PC-9 (cell line): ENCODE results near the gene HNRNPA2B1.

Source experiments
- EZH2 ChIP-seq: fragments of 200-600 bp; sonication (generic); IDR thresholded peaks from 2 replicates; pipeline ENCODE4 v1.8.0; 2017; ENCODE audit warnings: antibody characterized with exemption, low read depth
- TF ChIP-seq, protein P1 (sequence below): fragments of 200-600 bp; sonication (generic); conservative IDR thresholded peaks from 2 replicates; pipeline ENCODE4 v1.6.1; 2017; ENCODE audit warnings: mixed run types, antibody characterized with exemption, mild to moderate bottlenecking, moderate library complexity

DNA sequence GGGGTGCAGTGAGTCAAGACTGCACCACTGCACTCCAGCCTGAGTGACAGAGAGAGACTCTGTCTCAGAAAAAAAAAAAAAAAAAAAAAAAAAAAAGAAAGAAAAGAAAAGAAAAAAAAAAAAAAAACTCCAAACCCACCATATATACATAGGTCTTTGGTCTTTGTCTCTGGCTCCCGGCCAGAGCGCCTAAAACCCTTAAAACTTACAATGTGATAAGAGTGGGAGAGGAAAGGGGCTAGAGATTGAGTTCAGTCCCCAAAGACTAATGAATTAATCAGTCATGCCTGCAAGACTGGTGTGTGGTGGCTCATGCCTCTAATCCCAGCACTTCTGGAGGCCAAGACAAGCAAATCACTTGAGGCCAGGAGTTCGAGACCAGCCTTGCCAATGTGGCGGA, 55.3 kb downstream of the HNRNPA2B1 start:
- TF ChIP-seq, protein P1, sequence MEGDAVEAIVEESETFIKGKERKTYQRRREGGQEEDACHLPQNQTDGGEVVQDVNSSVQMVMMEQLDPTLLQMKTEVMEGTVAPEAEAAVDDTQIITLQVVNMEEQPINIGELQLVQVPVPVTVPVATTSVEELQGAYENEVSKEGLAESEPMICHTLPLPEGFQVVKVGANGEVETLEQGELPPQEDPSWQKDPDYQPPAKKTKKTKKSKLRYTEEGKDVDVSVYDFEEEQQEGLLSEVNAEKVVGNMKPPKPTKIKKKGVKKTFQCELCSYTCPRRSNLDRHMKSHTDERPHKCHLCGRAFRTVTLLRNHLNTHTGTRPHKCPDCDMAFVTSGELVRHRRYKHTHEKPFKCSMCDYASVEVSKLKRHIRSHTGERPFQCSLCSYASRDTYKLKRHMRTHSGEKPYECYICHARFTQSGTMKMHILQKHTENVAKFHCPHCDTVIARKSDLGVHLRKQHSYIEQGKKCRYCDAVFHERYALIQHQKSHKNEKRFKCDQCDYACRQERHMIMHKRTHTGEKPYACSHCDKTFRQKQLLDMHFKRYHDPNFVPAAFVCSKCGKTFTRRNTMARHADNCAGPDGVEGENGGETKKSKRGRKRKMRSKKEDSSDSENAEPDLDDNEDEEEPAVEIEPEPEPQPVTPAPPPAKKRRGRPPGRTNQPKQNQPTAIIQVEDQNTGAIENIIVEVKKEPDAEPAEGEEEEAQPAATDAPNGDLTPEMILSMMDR, result no peak
- TF ChIP-seq EZH2, result no peak
